ENCODE measurements around the gene PTPN12. TPM values are rescaled to one million over a fixed set of nuclear protein-coding genes. Genes with fewer than 3 reads are reported as not detected.

The PTPN12 gene
- polyA plus RNA-seq, 1 donor from 2014 or later = 49.5 TPM

GRCh38 chr7:77685233-77685632 is 148.1 kb downstream of the PTPN12 start:
- TF ChIP-seq REST (IDR thresholded peaks at IDR 0.05; ENCODE audit: borderline replicate concordance) (no peak), EZH2 (IDR thresholded peaks at IDR 0.05; ENCODE audit: borderline replicate concordance, insufficient read depth, low read length, poor library complexity, severe bottlenecking) (no peak), RAD21 (conservative IDR thresholded peaks at IDR 0.05) (no peak), CTCF (IDR thresholded peaks at IDR 0.05; ENCODE audit: poor library complexity, severe bottlenecking) (no peak), EP300 (conservative IDR thresholded peaks at IDR 0.05; ENCODE audit: poor library complexity, severe bottlenecking) (no peak)
- Histone ChIP-seq H3K27ac (ENCODE audit: low read length) (no peak overlapping the region), H3K79me2 (replicated peaks; ENCODE audit: insufficient read depth, low read length) (peaks cover 4% of the 10 kb centered on the region), H3K36me3 (ENCODE audit: insufficient read depth, low read length) (no peaks in the 10 kb centered on the region), H3K4me2 (ENCODE audit: low read length) (no peak overlapping the region), H3K9ac (ENCODE audit: low read length) (no peak overlapping the region), H3F3A (ENCODE audit: insufficient read depth, low read length, poor library complexity, severe bottlenecking) (no peaks in the 10 kb centered on the region), H3K9me2 (ENCODE audit: insufficient read depth, low read length) (no peaks in the 10 kb centered on the region), H4K20me1 (ENCODE audit: insufficient read depth) (no peaks in the 10 kb centered on the region), H3K9me3 (ENCODE audit: low read length) (no peaks in the 10 kb centered on the region), H2AFZ (ENCODE audit: low read depth, low read length) (no peak overlapping the region), H3K27me3 (ENCODE audit: insufficient read depth, low read depth, low read length) (no peaks in the 10 kb centered on the region), H3K4me3 (ENCODE audit: low read length) (no peak overlapping the region)

GRCh38 chr7:77687100-77687746 is 150.1 kb downstream of the PTPN12 start:
- H3K4me2 ChIP-seq (ENCODE audit: low read length) = no peak overlapping the region
- no peak overlapping the region for H3K4me3 ChIP-seq (ENCODE audit: low read length)
- no peaks in the 10 kb centered on the region for H3K9me2 ChIP-seq (ENCODE audit: insufficient read depth, low read length)
- no peaks in the 10 kb centered on the region for H3K36me3 ChIP-seq (ENCODE audit: insufficient read depth, low read length)
- H4K20me1 ChIP-seq (ENCODE audit: insufficient read depth) = no peaks in the 10 kb centered on the region
- no peaks in the 10 kb centered on the region for H3F3A ChIP-seq (ENCODE audit: insufficient read depth, low read length, poor library complexity, severe bottlenecking)
- peaks cover 4% of the 10 kb centered on the region for H3K79me2 ChIP-seq (replicated peaks; ENCODE audit: insufficient read depth, low read length)
- no peak overlapping the region for H3K27ac ChIP-seq (ENCODE audit: low read length)
- H2AFZ ChIP-seq (ENCODE audit: low read depth, low read length) = no peak overlapping the region
- H3K9ac ChIP-seq (ENCODE audit: low read length) = no peak overlapping the region
- no peaks in the 10 kb centered on the region for H3K9me3 ChIP-seq (ENCODE audit: low read length)
- H3K27me3 ChIP-seq (ENCODE audit: insufficient read depth, low read depth, low read length) = no peaks in the 10 kb centered on the region
- TF ChIP-seq CTCF (IDR thresholded peaks at IDR 0.05; ENCODE audit: poor library complexity, severe bottlenecking) = no peak
- no peak for TF ChIP-seq REST (IDR thresholded peaks at IDR 0.05; ENCODE audit: borderline replicate concordance)
- no peak for TF ChIP-seq TAF1 (IDR thresholded peaks at IDR 0.05; ENCODE audit: low read depth)
- TF ChIP-seq EP300 (conservative IDR thresholded peaks at IDR 0.05; ENCODE audit: poor library complexity, severe bottlenecking) = no peak
- TF ChIP-seq MXI1 (conservative IDR thresholded peaks at IDR 0.05; ENCODE audit: poor library complexity, severe bottlenecking) = no peak
- no peak for TF ChIP-seq POLR2AphosphoS5 (IDR thresholded peaks at IDR 0.05)
- no peak for TF ChIP-seq RAD21 (conservative IDR thresholded peaks at IDR 0.05)
- no peak for TF ChIP-seq EZH2 (IDR thresholded peaks at IDR 0.05; ENCODE audit: borderline replicate concordance, insufficient read depth, low read length, poor library complexity, severe bottlenecking)
- no peak for TF ChIP-seq SMC3 (conservative IDR thresholded peaks at IDR 0.05; ENCODE audit: poor library complexity)

All from neural cell (in vitro differentiated cells).